ENCODE measurements around the gene CADPS.

Gene CADPS

DNA sequence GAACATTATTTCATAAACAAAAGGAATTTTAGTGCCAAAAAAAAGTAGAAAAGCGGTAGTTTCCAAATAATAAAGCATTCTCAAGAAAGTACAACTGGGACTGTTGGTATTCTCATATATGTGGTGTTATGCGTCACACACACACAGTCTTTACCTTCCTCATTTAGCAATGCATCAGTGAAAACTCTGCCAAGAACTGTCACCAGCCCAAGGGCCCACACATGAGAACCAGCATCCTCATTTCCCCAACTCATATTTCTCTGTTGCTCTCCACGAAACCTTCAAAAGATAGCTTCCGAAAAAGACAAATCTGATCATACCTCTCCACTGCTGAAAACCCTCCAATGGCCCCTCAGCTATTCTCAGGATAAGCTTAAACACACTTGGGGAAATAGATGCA, 150.7 kb downstream of the CADPS start:
- ATAC-seq (ENCODE audit: low read depth) (no peak), DNase-seq (ENCODE audit: low spot score in 2 of 2) (no peak)
- no peaks in the 10 kb centered on the region for H3K27me3 Mint-ChIP-seq
- no peak overlapping the region for H3K4me3 Mint-ChIP-seq
- H3K36me3 Mint-ChIP-seq = no peaks in the 10 kb centered on the region
- H3K4me1 Mint-ChIP-seq = no peaks in the 10 kb centered on the region
- H3K27ac Mint-ChIP-seq = no peak overlapping the region
- H3K9me3 Mint-ChIP-seq = no peaks in the 10 kb centered on the region

DNA sequence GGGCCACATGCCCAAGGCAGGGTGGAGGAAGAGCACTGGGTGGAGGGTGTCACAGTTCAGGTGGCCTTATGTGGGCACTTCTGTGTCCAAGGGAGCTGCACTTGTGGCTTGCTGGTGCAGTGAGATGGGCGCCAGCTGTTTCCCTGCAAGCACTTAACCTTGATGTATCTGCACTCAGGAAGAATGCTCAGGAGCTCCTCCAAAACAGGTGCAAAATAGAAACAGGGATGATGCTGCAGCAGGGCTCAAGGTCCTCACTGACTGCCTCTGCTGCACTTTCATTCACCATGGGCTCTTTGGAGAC, 151.3 kb downstream of the CADPS start:
- H3K36me3 Mint-ChIP-seq = no peaks in the 10 kb centered on the region
- DNase-seq (ENCODE audit: low spot score in 2 of 2) (no peak), ATAC-seq (ENCODE audit: low read depth) (no peak)

DNA sequence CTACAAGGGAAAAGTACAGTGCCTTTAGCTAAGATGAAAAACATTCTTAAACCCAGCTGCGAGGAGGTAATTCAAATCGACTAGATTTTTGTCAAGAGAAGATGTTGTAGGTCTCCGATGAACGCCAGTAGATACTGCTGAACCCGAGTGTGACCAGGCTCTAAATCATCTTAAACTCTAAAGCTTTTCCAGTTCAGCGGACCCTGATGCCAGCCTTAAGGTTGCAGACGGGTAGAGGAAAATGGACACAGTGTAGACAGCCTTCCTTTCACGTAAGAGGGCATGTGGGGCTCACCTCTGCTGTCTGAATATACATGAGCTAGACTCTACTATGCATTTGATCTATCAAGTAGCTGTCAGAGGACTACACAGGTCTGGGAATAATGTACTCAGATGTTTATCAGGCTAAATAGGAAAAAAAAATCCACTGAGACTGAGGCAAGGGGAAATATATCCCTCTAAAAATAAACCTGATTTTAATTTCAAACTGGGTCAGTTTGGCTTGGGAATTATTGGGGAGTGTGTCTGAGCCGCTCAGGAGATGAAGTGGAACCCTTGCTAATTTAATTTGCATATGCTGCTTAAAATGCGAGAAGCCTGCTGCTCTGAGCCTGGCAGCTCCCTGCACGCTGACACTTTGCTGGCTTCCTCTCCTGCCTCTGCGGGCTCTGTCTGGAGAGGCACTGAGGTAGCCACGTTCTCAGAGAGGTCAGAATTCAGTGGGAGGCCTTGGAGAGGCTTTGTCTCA, 151.9 kb downstream of the CADPS start:
- Mint-ChIP-seq H3K27ac (no peak overlapping the region), H3K4me1 (no peaks in the 10 kb centered on the region), H3K4me3 (no peak overlapping the region), H3K9me3 (no peaks in the 10 kb centered on the region), H3K36me3 (no peaks in the 10 kb centered on the region), H3K27me3 (no peaks in the 10 kb centered on the region)
- no peak for ATAC-seq (ENCODE audit: low read depth)
- no peak for DNase-seq (ENCODE audit: low spot score in 2 of 2)

More for the DNA sequence above, 151.3 kb downstream of the CADPS start:
- no peak overlapping the region for H3K27ac Mint-ChIP-seq
- no peaks in the 10 kb centered on the region for H3K9me3 Mint-ChIP-seq
- H3K4me1 Mint-ChIP-seq = no peaks in the 10 kb centered on the region
- H3K4me3 Mint-ChIP-seq = no peak overlapping the region
- H3K27me3 Mint-ChIP-seq = no peaks in the 10 kb centered on the region

DNA sequence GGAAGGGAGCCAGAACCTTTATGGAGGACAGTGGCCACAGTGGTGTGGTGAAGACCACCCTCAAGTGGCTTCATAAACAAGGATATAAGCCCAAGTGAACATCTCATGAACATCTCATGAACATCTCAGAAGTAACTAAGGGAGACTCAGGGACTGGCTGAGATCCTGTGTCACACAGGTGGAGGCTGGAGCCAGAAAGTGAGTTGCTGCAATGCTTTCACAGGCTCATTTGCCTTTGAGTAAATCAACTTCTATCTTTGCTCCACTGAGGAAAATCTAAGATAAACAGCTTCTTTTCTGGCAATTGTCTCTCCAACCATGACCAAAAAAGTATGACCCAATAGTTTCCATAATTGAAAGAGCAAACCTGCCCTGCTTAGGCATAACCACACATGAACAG, 152.9 kb downstream of the CADPS start:
- Mint-ChIP-seq H3K4me1 (no peaks in the 10 kb centered on the region), H3K4me3 (no peak overlapping the region), H3K36me3 (no peaks in the 10 kb centered on the region), H3K27ac (no peak overlapping the region), H3K9me3 (peaks cover 4% of the 10 kb centered on the region), H3K27me3 (no peaks in the 10 kb centered on the region)
- ATAC-seq (ENCODE audit: low read depth) (no peak), DNase-seq (ENCODE audit: low spot score in 2 of 2) (no peak)

DNA sequence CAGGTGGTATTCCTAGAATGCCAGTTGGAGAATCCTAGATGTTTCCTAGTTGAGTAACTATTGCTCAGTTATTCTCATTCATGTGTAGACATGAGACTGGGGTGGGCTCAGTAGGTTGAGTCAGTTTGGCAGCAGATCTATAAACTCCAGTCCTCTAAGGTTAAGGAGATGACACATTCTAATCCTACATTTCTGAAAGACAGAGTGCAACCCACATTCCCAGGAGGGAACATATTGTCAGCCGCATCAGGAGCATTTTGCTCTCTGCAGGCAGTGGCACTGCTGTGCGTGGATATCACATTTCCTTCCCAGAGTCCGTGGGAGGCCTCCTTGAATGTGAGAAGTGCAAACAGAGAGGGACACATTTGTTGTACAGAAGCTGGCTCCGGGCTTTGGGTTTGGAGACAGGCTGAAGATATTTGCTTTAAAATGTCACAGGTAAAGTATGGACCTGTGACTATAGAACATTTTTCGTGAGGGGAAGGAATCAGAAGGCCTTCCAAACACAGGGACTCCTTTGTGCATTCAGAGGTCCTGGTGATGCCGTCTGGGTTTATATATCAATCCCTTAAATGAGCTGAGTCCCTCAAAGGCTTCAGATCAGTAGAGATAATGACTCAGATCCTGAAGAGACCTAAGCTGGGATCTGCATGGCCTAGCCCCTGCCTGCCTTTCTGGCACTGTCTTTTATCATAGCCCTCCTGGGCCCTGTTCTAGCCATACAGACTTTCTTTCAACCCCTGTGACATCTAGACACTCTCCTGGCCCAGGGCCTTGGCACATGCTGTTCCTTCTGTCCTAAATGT, 156.5 kb downstream of the CADPS start:
- no peak for ATAC-seq (ENCODE audit: low read depth)
- H3K27me3 Mint-ChIP-seq = no peaks in the 10 kb centered on the region
- no peaks in the 10 kb centered on the region for H3K36me3 Mint-ChIP-seq
- no peak for DNase-seq (ENCODE audit: low spot score in 2 of 2)
- no peak overlapping the region for H3K27ac Mint-ChIP-seq
- no peaks in the 10 kb centered on the region for H3K4me1 Mint-ChIP-seq
- no peak overlapping the region for H3K4me3 Mint-ChIP-seq
- peaks cover 5% of the 10 kb centered on the region for H3K9me3 Mint-ChIP-seq

DNA sequence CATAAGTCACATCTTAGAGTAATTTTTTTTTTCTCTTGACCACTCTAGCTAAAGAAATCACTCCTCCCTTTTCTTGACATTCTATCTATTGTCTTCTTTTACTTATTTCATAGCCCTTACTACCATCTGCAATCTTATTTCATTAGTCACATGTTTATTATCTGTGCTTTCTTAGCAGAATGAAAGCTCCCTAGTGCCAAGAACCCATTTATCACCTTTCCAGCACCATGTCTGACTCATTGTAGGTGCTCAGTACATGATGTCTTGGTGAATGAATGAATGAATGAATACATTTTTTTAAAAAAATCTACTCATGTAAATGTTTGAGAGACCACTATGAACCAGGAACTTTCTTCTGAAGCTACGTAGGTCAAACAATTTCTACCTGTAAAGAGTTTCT, 157.2 kb downstream of the CADPS start:
- H3K27ac Mint-ChIP-seq = no peak overlapping the region
- no peak for ATAC-seq (ENCODE audit: low read depth)
- peaks cover 5% of the 10 kb centered on the region for H3K9me3 Mint-ChIP-seq

DNA sequence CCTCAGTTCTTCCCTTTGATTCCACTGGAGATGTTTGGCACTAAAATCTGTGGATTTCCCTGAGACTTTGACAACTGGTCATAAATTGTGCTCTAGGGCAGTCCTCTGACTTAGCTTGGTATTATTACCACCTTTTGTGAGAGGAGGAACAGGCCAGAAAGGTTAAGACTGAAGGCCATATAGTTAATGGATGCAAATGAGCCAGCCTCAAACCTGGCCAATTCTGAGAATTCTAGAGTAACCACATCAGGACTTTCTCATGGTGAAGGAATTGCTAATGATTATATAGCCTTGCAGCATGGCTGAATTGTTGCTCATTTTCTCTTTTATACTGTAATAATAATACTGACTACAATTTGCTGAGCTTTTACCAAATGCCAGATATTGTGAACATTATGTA, 162.5 kb downstream of the CADPS start:
- no peak for DNase-seq (ENCODE audit: low spot score in 2 of 2)
- no peaks in the 10 kb centered on the region for H3K36me3 Mint-ChIP-seq
- H3K4me1 Mint-ChIP-seq = no peaks in the 10 kb centered on the region
- H3K27ac Mint-ChIP-seq = no peak overlapping the region
- H3K9me3 Mint-ChIP-seq = peaks cover 3% of the 10 kb centered on the region
- ATAC-seq (ENCODE audit: low read depth) = no peak
- H3K4me3 Mint-ChIP-seq = no peak overlapping the region
- peaks cover 1% of the 10 kb centered on the region for H3K27me3 Mint-ChIP-seq

More for the DNA sequence above, 157.2 kb downstream of the CADPS start:
- Mint-ChIP-seq H3K27me3 (no peaks in the 10 kb centered on the region), H3K4me1 (no peaks in the 10 kb centered on the region), H3K4me3 (no peak overlapping the region), H3K36me3 (no peaks in the 10 kb centered on the region)
- DNase-seq (ENCODE audit: low spot score in 2 of 2) = no peak

DNA sequence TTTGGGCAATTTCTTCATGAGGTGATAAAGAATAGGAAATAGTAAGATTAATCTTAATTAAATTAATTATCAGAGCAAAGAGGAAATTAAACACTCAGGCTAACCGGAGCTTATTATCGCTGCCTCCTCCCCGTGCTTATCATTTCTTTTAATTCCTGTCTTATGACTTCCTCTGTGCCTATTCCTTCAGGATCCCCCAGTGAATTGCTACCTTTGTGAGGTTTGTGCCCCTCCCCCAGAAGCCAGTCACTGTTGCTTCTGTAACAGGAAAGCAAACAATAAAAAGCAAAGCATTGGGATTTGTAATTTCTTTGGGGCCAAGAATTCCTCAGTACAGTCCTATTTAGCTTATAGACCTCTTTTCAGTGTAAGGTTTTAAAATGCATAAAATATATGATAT, 164.5 kb downstream of the CADPS start:
- Mint-ChIP-seq H3K27ac (no peak overlapping the region), H3K4me1 (no peaks in the 10 kb centered on the region), H3K36me3 (no peaks in the 10 kb centered on the region), H3K27me3 (peaks cover 1% of the 10 kb centered on the region), H3K9me3 (no peaks in the 10 kb centered on the region), H3K4me3 (no peak overlapping the region)
- no peak for DNase-seq (ENCODE audit: low spot score in 2 of 2)
- no peak for ATAC-seq (ENCODE audit: low read depth)

DNA sequence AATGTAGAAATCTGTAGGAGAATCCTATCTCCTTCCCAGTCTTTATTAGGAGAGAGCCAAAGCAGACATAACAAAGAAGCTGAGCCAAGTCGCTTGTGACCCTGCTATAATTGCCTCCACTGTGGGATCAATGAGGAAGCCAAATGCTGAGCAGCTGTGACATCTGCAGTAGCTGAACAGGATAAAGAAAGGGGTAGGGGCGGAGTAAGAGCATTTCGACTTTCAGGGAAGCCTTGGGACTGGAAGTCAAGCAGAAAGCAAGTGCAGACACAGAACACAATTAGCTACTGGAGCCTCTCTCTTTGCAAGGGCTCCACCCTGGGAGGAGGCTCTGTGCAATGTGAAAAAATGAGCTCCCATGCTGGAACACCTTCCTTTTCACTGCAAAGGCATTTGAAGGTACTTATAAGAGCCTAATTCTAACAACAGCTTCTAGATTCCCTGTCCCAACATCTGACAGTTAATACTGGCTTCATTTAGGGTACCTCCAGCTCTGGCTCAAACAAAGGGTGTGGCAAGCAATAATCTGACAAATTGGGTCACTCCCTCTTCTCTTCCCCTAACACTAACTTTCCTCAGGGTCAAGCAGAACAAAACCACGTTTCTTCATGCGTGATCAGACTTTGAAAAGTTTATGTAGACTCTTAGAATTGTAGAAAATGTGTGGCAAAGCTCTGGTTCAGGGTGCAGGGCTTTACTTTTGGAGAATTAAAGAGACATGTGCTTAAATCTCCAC, 166.4 kb downstream of the CADPS start:
- Mint-ChIP-seq H3K9me3 (no peaks in the 10 kb centered on the region), H3K27me3 (peaks cover 1% of the 10 kb centered on the region), H3K4me3 (no peak overlapping the region), H3K4me1 (no peaks in the 10 kb centered on the region), H3K27ac (no peak overlapping the region), H3K36me3 (no peaks in the 10 kb centered on the region)
- ATAC-seq (ENCODE audit: low read depth) (no peak), DNase-seq (ENCODE audit: low spot score in 2 of 2) (no peak)

DNA sequence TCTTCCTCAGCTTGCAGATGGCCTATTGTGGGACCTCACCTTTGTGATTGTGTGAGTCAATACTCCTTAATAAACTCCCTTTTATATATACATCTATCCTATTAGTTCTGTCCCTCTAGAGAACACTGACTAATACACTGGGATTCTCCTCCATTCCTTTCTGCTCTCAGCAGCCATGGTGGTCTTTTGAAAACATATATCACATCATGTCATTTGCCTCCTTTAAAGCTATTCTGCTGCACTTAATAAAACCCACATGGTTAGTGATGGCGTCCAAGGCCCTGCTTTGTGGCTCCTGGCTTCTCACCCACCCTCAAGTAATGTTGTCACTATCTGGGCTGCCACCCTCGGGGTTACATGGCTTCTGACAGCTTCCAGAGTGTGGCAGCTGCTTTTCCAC, 169.5 kb downstream of the CADPS start:
- Mint-ChIP-seq H3K9me3 (no peaks in the 10 kb centered on the region), H3K36me3 (no peaks in the 10 kb centered on the region), H3K4me1 (no peaks in the 10 kb centered on the region), H3K4me3 (no peak overlapping the region), H3K27me3 (peaks cover 1% of the 10 kb centered on the region), H3K27ac (no peak overlapping the region)
- DNase-seq (ENCODE audit: low spot score in 2 of 2) (no peak), ATAC-seq (ENCODE audit: low read depth) (no peak)

DNA sequence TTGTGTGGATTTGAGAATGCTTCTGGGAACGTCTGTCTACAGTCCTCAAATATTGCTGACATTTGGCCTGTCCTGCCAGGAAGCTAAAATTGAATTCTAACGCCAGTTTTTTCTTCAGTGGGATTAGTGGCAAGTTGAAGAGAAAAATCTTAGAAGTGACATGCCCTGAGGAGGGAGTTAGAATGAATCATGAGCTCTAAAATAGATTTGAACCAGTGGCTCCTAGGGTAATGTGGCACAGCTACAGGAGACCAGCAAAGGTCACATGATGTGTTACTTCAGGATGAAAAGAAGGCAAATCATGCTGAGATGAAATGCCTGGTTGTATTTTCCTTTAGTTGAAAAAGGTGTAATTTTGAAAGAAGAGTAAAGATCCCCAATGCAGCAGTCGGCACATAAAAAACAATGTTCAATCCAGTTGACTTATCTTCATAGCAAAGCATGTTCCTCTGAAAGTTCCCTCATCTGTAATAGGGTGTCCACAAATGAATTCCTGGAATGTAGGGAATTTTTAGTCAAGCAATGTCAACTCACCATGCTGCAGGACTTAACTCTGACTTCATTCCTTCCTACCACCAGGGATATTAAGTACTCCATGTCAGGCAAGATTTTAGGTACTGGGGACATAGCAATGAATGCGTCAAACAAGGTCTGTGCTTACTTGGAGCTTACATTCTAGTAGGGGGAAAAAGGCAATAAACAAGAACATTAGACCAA, 171.6 kb downstream of the CADPS start:
- no peaks in the 10 kb centered on the region for H3K36me3 Mint-ChIP-seq
- peaks cover 1% of the 10 kb centered on the region for H3K27me3 Mint-ChIP-seq

DNA sequence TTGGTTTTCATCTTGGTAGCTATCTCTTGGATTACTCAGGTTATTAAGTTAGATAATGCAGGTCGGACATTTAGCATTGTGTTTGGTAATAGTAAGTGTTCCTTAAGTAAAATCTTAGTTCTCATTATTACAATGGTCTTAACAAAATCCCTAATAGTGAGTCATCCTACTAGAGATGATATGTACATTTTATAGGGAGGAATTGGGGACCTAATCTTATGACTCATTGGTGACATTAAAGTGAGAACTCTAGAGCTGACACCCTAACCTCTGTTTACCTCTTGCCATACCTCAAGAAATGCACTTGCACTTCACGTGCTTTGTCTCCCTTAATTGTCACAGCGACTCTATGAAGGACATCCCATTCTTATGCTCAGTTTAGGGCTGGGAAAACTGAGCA, 174.9 kb downstream of the CADPS start:
- H3K27me3 Mint-ChIP-seq = peaks cover 1% of the 10 kb centered on the region
- H3K36me3 Mint-ChIP-seq = no peaks in the 10 kb centered on the region
- no peak overlapping the region for H3K27ac Mint-ChIP-seq
- no peaks in the 10 kb centered on the region for H3K4me1 Mint-ChIP-seq
- H3K9me3 Mint-ChIP-seq = no peaks in the 10 kb centered on the region
- DNase-seq (ENCODE audit: low spot score in 2 of 2) (no peak), ATAC-seq (ENCODE audit: low read depth) (no peak)
- H3K4me3 Mint-ChIP-seq = no peak overlapping the region

More for the DNA sequence above, 171.6 kb downstream of the CADPS start:
- no peaks in the 10 kb centered on the region for H3K4me1 Mint-ChIP-seq
- no peak overlapping the region for H3K27ac Mint-ChIP-seq
- no peak overlapping the region for H3K4me3 Mint-ChIP-seq
- DNase-seq (ENCODE audit: low spot score in 2 of 2) (no peak), ATAC-seq (ENCODE audit: low read depth) (no peak)
- H3K9me3 Mint-ChIP-seq = no peaks in the 10 kb centered on the region

DNA sequence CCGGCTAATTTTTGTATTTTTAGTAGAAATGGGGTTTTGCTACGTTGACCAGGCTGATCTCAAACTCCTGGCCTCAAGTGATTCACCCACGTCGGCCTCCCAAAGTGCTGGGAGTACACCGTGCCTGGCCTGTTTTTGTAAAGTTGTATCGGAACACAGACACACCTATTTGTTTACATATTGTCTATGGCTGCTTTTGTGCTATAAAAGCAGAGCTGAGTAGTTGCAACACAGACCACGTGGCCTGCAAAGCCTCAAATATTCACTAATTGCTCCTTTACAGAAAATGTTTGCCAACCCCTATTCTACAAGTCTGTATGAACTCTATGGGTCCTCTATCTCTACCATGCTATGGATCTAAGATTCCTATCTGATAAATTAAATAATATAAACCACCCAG, 175.5 kb downstream of the CADPS start:
- Mint-ChIP-seq H3K27ac (no peak overlapping the region), H3K9me3 (no peaks in the 10 kb centered on the region), H3K27me3 (peaks cover 1% of the 10 kb centered on the region), H3K4me1 (no peaks in the 10 kb centered on the region), H3K36me3 (no peaks in the 10 kb centered on the region), H3K4me3 (no peak overlapping the region)
- DNase-seq (ENCODE audit: low spot score in 2 of 2) (no peak), ATAC-seq (ENCODE audit: low read depth) (no peak)

DNA sequence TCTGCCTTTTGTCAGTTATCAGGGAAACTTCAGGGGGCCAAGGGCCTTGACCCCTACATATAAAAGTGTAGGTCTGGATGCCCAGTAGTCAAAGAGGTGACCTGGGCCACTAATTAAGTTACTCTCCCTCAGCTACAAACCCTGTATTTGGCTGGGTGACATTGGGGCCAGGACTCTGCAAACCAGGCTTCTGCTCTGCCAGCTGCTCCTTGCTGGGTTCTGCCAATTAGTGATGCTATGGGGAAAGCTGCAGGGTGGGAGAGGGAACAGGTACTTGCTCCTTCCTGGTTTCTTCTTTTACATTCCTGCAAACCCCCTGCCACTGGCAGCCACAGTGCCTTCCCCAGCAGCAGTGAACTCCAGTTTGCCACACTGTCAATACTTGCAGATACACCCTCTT, 179.2 kb downstream of the CADPS start:
- Mint-ChIP-seq H3K27ac (no peak overlapping the region), H3K4me3 (no peak overlapping the region), H3K36me3 (no peaks in the 10 kb centered on the region), H3K9me3 (peaks cover 1% of the 10 kb centered on the region), H3K27me3 (no peaks in the 10 kb centered on the region), H3K4me1 (no peaks in the 10 kb centered on the region)
- no peak for DNase-seq (ENCODE audit: low spot score in 2 of 2)
- ATAC-seq (ENCODE audit: low read depth) = no peak

Data from memory B cell (primary cell).